GM12865 (cell line): ENCODE measurements around the gene LAMA1.

Source experiments
- DNase-seq: peaks from one replicate; pipeline ENCODE4 v3.0.0; 2010; ENCODE audit warnings: low read depth
- H3K4me3 ChIP-seq: 2 replicates; pipeline ENCODE4 v1.5.1; 2011; ENCODE audit warnings: mild to moderate bottlenecking, low read depth, low read length, control low read depth
- TF ChIP-seq, protein P1 (sequence below): IDR thresholded peaks from 2 replicates; pipeline ENCODE4 v1.5.1; 2011; ENCODE audit warnings: low read length, control low read depth, low read depth, inconsistent platforms; ENCODE audit not compliant: insufficient read depth; ENCODE audit errors: missing control alignments

LAMA1 gene

GRCh38 chr18:6934859-6935258, 182.7 kb downstream of the LAMA1 start:
- no peak overlapping the region for H3K4me3 ChIP-seq
- TF ChIP-seq, protein P1, sequence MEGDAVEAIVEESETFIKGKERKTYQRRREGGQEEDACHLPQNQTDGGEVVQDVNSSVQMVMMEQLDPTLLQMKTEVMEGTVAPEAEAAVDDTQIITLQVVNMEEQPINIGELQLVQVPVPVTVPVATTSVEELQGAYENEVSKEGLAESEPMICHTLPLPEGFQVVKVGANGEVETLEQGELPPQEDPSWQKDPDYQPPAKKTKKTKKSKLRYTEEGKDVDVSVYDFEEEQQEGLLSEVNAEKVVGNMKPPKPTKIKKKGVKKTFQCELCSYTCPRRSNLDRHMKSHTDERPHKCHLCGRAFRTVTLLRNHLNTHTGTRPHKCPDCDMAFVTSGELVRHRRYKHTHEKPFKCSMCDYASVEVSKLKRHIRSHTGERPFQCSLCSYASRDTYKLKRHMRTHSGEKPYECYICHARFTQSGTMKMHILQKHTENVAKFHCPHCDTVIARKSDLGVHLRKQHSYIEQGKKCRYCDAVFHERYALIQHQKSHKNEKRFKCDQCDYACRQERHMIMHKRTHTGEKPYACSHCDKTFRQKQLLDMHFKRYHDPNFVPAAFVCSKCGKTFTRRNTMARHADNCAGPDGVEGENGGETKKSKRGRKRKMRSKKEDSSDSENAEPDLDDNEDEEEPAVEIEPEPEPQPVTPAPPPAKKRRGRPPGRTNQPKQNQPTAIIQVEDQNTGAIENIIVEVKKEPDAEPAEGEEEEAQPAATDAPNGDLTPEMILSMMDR, result no peak
- DNase-seq, result no peak

DNA sequence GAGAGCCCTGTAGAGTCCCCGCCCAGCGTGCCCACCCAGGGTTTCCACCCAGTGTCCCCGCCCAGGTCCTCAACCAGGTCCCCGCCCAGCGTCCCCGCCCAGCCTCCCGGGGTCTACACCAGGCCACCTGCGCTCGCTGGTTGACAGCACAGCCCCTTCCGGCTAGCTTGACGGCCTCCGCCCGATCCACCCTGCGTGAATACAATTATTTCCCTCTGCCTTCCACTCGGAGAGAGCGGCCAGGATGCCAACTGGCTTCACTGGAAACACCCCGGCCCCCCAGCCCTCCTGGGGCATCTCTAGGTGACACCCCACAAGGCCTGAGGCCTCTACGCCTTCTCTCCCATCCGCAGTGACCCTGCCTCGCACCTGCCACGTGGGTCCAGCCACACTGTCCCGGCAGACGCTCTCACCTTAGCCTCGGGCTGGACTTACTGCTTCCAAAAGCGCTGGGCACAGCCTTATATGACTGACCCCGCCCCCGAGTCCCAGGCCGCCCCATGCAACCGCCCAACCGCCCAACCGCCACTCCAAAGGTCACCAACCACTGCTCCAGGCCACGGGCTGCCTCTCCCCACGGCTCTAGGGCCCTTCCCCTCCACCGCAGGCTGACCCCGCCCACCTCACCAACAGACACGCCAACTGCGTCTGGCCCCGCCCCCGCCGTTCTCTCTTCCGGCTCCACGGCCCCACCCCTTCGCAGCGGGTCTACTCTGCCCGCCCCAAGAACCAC, 188.1 kb downstream of the LAMA1 start:
- H3K4me3 ChIP-seq, result no peak overlapping the region
- TF ChIP-seq, protein P1, result no peak
- DNase-seq, result no peak

- no peak overlapping the region for H3K4me3 ChIP-seq
- DNase-seq, result no peak
- TF ChIP-seq, protein P1, result no peak
These were observed 189.2 kb downstream of the LAMA1 start for GRCh38 chr18:6928359-6928758.

DNA sequence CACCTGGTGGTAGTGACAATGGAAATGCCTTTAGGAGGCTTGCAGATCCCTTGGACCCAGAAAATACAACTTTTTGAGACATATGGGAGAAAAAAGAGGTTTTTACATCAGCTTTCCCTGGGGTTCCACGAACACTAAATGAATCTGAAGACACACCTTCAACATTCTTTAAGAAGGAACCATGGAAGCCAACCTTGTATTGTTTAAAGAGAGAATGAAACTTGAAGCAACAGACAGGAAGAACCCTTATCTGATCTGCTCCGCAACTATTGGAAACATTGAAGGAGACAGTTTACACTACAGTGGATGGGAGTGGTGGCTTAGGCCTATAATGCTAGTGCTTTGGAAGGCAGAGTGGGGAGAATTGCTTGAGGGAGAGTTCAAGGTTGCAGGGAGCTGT, 190.4 kb downstream of the LAMA1 start:
- TF ChIP-seq, protein P1, result no peak
- DNase-seq, result no peak
- H3K4me3 ChIP-seq, result no peak overlapping the region

DNA sequence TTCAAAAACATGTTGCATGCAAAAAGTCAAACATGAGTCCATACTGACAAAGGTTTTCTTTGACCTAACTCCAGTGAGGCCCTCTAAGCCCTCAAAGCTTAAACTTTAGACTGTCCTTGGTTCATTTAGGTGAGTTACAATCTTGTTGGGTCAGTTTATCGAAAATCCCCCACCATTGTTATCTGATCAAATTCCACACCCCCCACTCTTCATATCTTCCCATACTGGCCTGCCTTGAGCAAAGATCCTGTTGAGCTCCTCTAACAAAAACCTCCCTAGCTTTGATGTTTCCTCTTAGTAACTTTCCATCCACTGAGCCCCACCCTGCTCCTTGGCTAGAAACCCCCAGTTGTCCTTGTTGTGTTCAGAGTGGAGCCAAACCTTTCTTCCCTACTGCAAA, 194.4 kb downstream of the LAMA1 start:
- DNase-seq, result no peak
- TF ChIP-seq, protein P1, result no peak
- H3K4me3 ChIP-seq, result no peak overlapping the region

GRCh38 chr18:6921571-6921970, 196.0 kb downstream of the LAMA1 start:
- TF ChIP-seq, protein P1, result no peak
- no peak overlapping the region for H3K4me3 ChIP-seq
- no peak for DNase-seq
